CD4-positive, alpha-beta T cell treated with Interleukin-17A for 1 hour (primary cell): Measurements from ENCODE around the gene NISCH.
A peak's percentile ranks its signal among the peaks of the same experiment; 100 is the strongest.

Experiments
- DNase-seq: peaks from one replicate; pipeline ENCODE4 v3.0.0-alpha.2; 2020

NISCH gene

GRCh38 chr3:52490939-52491526, 35.6 kb downstream of the NISCH start:
- DNase-seq: no peak

DNA sequence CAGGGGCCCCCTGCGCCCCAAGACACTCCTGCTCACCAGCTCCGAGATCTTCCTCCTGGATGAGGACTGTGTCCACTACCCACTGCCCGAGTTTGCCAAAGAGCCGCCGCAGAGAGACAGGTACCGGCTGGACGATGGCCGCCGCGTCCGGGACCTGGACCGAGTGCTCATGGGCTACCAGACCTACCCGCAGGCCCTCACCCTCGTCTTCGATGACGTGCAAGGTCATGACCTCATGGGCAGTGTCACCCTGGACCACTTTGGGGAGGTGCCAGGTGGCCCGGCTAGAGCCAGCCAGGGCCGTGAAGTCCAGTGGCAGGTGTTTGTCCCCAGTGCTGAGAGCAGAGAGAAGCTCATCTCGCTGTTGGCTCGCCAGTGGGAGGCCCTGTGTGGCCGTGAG, 36.7 kb downstream of the NISCH start:
- no peak for DNase-seq

GRCh38 chr3:52493232-52494017, 38.0 kb downstream of the NISCH start:
- no peak for DNase-seq

DNA sequence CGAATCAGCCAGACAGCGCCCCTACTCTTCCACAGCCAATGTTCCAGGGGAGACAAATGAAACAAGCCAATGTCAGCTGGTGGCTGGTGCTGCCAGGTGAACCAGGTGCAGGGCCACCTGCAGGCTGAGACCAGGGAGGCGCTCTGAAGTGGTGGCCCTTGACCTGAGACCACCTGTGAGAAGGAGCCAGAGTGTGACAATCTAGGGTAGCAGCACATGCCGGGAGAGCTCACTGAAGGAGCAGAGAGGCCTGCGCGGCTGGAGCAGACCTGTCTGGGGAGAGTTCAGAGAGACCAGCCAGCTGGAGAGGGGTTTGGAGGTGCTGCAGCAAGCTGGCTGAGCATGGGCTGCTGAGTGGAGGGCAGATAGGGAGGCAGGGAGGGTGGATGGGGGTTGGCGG, 39.0 kb downstream of the NISCH start:
- no peak for DNase-seq

DNA sequence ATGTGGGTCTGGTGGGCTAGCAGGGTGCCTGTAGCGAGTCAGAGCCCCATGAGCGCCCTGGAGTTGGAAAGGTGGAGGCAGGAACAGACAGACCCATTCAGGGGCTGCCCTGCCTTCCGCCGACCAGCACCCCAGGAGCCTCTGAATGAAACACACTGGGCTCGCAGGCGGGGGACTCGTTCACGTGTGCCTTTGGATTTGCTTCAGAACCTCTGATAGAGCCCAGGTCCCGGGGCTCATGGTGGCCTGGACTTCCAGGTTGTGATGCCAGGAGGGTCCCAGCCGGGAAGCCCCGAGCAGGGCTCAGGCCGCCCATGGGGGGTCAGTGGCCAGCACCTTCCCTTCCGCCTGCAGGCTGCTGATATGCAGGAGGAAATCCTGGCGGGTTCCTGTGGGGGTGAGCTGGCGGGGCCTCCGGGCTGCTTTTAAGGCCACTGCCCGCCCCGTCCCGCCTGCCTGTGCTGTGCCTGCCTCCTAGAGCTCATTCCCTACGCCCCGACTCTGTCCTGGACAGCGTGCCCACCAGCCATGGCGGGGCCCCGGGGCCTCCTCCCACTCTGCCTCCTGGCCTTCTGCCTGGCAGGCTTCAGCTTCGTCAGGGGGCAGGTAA, 39.6 kb downstream of the NISCH start, which contains the start of gene STAB1:
Gene STAB1 (plus strand): TSS at position 453 of the 610 bp plus-strand sequence. CDS start 76 bp downstream, at position 529.
- DNase-seq: no peak

DNA sequence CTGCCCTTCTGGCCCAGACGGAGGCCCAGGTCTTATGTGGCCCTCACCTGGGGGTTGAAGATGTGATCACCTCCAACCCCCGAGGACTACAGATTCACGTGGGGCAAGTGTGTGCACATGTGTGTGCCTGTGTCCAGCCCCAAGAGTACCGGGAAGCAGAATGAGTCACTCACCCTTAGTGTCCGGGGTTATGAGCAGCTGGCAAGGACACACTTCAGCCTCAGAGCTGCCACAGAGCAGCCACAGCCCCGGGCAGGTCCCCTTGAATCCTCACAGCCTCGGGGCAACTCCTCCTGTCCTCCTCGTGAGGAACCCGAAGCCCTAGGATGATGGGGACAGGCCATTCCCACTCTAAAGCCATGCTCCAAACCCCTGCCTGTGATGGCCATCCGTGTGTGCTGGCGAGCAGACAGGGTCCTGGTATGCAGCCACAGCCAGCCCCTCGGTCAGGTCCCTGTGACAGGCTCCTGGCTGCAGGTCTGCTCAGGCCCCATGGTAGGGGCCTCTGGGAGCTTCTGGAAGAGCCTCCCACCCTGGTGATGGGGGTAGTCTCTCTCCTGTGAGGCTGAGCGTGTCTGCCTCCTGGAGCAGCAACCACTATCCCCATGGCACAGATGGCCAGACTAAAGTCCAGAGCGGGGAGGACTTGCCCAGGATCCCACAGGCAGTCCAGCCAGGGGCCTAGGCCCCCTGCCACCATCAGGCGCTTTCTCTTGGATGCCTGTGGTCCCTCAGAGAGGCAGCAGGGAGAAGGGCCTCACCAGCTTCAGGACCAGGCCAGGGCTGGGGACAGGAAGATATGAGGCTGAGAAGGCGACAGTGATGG, 40.6 kb downstream of the NISCH start:
- no peak for DNase-seq

- DNase-seq: peak; percentile 19
Observed at GRCh38 chr3:52498137-52499054, 43.0 kb downstream of the NISCH start.

GRCh38 chr3:52501046-52501445, 45.6 kb downstream of the NISCH start:
- DNase-seq: no peak

DNA sequence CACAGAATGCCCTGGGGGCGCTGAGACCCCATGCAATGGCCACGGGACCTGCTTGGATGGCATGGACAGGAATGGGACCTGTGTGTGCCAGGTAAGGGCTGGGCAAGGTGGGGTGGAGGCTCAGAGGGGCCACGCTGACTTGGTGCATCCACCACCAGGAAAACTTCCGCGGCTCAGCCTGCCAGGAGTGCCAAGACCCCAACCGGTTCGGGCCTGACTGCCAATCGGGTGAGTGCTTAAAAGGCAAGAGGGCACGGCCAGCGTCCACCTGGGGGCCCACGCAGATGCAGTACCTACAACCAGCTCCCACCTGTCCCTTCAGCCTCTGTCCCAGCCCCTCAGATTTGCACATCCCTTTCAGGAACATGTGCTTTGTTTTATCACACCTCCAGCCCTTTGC, 46.6 kb downstream of the NISCH start:
- DNase-seq: no peak

DNA sequence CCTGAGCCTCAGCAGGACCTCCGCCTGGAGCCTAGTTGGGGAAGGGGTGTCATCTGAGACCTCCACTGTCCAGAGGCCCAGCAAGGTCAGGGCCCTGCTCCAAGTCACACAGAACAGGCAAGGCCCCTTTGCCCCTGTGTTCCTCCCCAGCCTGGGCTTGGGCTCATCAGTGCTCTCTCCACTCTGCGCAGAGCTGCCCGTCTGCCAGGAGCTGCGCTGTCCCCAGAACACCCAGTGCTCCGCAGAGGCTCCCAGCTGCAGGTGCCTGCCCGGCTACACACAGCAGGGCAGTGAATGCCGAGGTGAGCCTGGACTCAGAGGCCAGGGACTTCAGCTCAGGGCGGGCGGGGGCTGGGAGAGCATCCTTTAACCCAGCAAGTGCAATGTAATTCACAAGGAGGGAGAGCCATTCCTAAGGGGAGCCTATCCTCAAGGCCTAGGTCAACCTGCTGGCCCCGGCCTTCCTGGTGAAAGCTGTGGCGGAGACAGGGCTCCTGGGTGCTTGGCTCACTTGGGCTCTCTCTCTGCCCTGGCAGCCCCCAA, 47.5 kb downstream of the NISCH start:
- no peak for DNase-seq

DNA sequence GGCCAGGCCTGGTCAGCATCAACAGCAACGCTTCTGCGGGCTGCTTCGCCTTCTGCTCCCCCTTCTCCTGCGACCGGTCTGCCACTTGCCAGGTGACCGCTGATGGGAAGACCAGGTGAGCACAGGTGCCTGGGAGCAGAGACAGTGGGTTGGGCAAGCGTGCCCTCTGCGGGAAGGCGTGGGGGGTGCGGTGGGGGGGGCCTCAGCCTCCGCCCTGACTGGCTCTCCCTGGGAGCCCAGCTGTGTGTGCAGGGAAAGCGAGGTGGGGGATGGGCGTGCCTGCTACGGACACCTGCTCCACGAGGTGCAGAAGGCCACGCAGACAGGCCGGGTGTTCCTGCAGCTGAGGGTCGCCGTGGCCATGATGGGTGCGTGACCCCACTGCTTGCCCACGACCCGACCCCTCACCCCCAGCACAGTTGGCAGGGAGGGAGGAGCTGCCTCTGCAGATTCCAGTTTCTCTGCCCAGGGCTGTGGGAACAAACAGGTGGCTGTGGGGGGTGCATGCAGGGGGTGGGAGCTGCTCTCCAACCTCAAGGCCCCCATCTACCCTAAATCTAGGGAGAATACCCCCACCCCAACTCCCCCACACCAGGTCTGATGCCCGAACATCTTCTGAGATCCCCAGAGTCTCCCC, 48.5 kb downstream of the NISCH start:
- DNase-seq: no peak

DNA sequence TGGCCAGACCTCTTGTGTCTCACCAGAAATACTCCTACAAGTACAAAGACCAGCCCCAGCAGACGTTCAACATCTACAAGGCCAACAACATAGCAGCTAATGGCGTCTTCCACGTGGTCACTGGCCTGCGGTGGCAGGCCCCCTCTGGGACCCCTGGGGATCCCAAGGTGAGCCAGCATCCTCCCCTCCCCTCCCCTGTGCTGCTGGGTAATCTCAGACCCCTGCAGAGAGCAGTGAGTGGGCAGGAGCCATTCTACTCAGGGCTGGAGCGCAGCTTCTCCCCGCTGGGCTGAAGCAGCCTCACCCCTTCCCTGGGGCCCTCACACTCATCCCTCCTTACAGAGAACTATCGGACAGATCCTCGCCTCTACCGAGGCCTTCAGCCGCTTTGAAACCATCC, 49.6 kb downstream of the NISCH start:
- DNase-seq: no peak

DNA sequence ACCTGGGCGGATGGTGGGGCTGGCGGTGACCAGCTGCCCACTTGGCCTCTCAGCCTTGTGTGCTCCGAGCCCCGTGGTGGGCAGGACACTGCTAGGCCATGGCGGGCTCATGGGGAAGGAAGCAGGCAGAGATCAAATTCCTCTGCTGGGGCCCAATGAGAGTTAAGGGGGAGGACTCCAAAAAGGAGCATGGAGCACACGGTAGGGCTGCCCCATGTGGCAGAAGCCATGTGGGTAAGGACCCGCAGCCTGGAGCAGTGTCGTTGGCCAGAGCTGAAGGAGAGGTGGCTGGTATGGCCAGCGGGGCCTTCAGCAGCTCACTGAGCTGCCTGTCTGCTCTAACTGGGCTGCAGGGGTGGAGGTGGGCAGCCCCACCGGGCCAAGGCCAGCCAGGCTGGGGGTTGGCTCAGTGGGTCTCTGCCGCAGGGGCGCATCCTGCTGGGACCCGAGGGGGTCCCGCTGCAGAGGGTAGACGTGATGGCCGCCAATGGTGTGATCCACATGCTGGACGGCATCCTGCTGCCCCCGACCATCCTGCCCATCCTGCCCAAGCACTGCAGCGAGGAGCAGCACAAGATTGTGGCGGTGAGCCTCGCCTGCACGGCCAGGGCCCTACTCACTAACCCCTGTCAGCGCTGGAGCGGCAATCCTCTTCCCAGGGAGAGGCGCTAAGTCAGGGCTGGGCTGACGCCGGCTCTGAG, 51.0 kb downstream of the NISCH start:
- no peak for DNase-seq

DNA sequence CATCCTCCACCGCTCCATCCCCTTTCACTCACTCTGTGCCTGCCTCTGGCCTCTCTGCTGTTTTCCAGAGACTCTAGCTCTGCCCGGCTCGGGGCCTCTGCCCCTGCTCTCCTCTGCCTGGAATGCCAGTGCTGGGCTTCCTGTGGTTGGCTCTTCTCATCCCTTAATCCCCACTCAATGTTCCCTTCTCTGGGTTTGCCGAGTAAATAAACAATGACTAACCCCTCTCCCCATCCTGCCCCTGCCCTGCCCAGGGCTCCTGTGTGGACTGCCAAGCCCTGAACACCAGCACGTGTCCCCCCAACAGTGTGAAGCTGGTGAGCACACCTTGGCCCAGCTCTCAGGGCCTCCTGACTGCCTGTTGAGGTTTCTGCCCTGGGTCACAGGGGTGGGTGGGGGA, 52.0 kb downstream of the NISCH start:
- no peak for DNase-seq

DNA sequence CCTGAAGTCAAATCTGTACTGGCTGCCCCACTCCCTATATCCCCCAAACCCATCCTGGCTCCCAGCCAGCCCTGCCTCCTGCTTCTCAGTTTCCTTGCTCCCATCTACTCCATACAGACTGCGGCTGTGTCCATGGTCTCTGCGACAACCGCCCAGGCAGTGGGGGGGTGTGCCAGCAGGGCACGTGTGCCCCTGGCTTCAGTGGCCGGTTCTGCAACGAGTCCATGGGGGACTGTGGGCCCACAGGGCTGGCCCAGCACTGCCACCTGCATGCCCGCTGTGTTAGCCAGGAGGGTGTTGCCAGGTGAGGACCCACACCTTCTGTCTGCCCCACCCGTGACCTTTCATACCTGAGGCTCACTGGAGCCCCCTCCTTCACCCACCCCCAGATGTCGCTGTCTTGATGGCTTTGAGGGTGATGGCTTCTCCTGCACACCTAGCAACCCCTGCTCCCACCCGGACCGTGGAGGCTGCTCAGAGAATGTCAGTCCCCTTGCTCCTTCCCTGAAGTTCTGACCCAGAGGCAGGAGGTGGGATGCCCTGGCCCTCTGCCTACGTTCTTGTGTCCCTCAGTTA, 54.4 kb downstream of the NISCH start:
- DNase-seq: no peak

- no peak for DNase-seq
Observed at GRCh38 chr3:52511509-52511908, 56.1 kb downstream of the NISCH start.

DNA sequence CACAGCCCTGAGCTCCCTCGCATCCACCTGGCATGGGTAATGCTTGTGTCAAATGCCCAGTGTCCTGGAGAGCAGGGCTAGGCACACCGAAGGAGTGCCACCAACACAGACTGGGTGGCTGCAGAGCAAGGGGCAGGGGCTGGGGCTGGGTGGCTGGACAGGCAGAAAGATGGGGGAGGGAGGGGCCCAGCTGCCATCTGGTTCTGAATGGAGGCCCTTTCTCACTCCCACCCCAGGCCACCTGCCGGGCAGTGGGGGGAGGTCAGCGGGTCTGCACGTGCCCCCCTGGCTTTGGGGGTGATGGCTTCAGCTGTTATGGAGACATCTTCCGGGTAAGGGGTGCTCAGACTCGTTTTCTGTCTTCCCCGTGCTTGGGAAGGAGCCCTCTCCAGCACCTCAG, 56.7 kb downstream of the NISCH start:
- no peak for DNase-seq

- no peak for DNase-seq
Observed at GRCh38 chr3:52512727-52513126, 57.3 kb downstream of the NISCH start.

- no peak for DNase-seq
Observed at GRCh38 chr3:52513281-52513680, 57.9 kb downstream of the NISCH start.

- DNase-seq: no peak
Observed at GRCh38 chr3:52514576-52514975, 59.2 kb downstream of the NISCH start.
